Osteocyte (in vitro differentiated cells): ENCODE measurements around the gene ATP2A2. TPM values are rescaled to one million over a fixed set of nuclear protein-coding genes. Genes with fewer than 3 reads are reported as not detected.

Experiments
- DNase-seq: peaks from one replicate; pipeline ENCODE4 v3.0.0; 2021; ENCODE audit warnings: mixed read lengths; ENCODE audit not compliant: unreplicated experiment; ENCODE audit errors: extremely low spot score
- H3K27ac Mint-ChIP-seq: one replicate; pipeline ENCODE4 v1.8.0; 2021; ENCODE audit warnings: mild to moderate bottlenecking, mixed read lengths; ENCODE audit not compliant: unreplicated experiment
- H3K27me3 Mint-ChIP-seq: one replicate; pipeline ENCODE4 v1.8.0; 2021; ENCODE audit warnings: mixed read lengths; ENCODE audit not compliant: unreplicated experiment
- H3K36me3 Mint-ChIP-seq: one replicate; pipeline ENCODE4 v1.8.0; 2021; ENCODE audit warnings: mixed read lengths; ENCODE audit not compliant: unreplicated experiment
- H3K4me1 Mint-ChIP-seq: one replicate; pipeline ENCODE4 v1.8.0; 2021; ENCODE audit warnings: mixed read lengths; ENCODE audit not compliant: unreplicated experiment
- H3K4me3 Mint-ChIP-seq: one replicate; pipeline ENCODE4 v1.8.0; 2021; ENCODE audit warnings: mild to moderate bottlenecking, moderate library complexity, mixed read lengths; ENCODE audit not compliant: unreplicated experiment
- H3K9me3 Mint-ChIP-seq: one replicate; pipeline ENCODE4 v1.8.0; 2021; ENCODE audit warnings: mixed read lengths; ENCODE audit not compliant: unreplicated experiment
- CTCF ChIP-seq: fragments of 200-600 bp; sonication (generic); IDR thresholded peaks from 2 replicates; pipeline ENCODE4 v1.5.0; 2021; ENCODE audit warnings: antibody characterized with exemption, mild to moderate bottlenecking, moderate library complexity
- total RNA-seq: library from RNA; stranded (reverse); gene quantifications from 2 replicates; pipeline ENCODE4 v1.2.1, GENCODE V29; 2021

ATP2A2 gene
- total RNA-seq, 1 donor from 2014 or later: 183 TPM

GRCh38 chr12:110243227-110243626, 37.8 kb upstream of the ATP2A2 start:
- peaks cover 22% of the 10 kb centered on the region for H3K4me1 Mint-ChIP-seq
- no peaks in the 10 kb centered on the region for H3K27me3 Mint-ChIP-seq
- no peak for DNase-seq
- no peaks in the 10 kb centered on the region for H3K9me3 Mint-ChIP-seq
- no peak for TF ChIP-seq CTCF
- H3K4me3 Mint-ChIP-seq: no peak overlapping the region
- no peak overlapping the region for H3K27ac Mint-ChIP-seq
- peaks cover 8% of the 10 kb centered on the region for H3K36me3 Mint-ChIP-seq

GRCh38 chr12:110244372-110244771, 36.7 kb upstream of the ATP2A2 start:
- H3K36me3 Mint-ChIP-seq: peaks cover 8% of the 10 kb centered on the region
- H3K9me3 Mint-ChIP-seq: no peaks in the 10 kb centered on the region
- TF ChIP-seq CTCF: no peak
- H3K4me1 Mint-ChIP-seq: peaks cover 29% of the 10 kb centered on the region
- no peak overlapping the region for H3K4me3 Mint-ChIP-seq
- DNase-seq: no peak
- H3K27ac Mint-ChIP-seq: no peak overlapping the region
- H3K27me3 Mint-ChIP-seq: no peaks in the 10 kb centered on the region

- Mint-ChIP-seq H3K9me3 (no peaks in the 10 kb centered on the region), H3K27me3 (no peaks in the 10 kb centered on the region), H3K27ac (no peak overlapping the region), H3K36me3 (peaks cover 8% of the 10 kb centered on the region), H3K4me3 (no peak overlapping the region), H3K4me1 (peaks cover 34% of the 10 kb centered on the region)
- no peak for DNase-seq
- no peak for TF ChIP-seq CTCF
These were observed 36.2 kb upstream of the ATP2A2 start for GRCh38 chr12:110244829-110245228.

GRCh38 chr12:110245369-110245772, 35.7 kb upstream of the ATP2A2 start:
- DNase-seq: no peak
- Mint-ChIP-seq H3K9me3 (no peaks in the 10 kb centered on the region), H3K4me1 (peaks cover 39% of the 10 kb centered on the region), H3K4me3 (no peak overlapping the region), H3K36me3 (peaks cover 8% of the 10 kb centered on the region), H3K27ac (no peak overlapping the region), H3K27me3 (no peaks in the 10 kb centered on the region)
- peak; percentile 7 for TF ChIP-seq CTCF

GRCh38 chr12:110246636-110247339, 34.3 kb upstream of the ATP2A2 start:
- H3K27ac Mint-ChIP-seq: peak overlapping the region; percentile 70
- H3K36me3 Mint-ChIP-seq: peaks cover 8% of the 10 kb centered on the region

More at GRCh38 chr12:110246636-110247339, 34.3 kb upstream of the ATP2A2 start:
- no peak overlapping the region for H3K4me3 Mint-ChIP-seq
- no peak for TF ChIP-seq CTCF
- DNase-seq: no peak
- peaks cover 40% of the 10 kb centered on the region for H3K4me1 Mint-ChIP-seq
- no peaks in the 10 kb centered on the region for H3K9me3 Mint-ChIP-seq
- H3K27me3 Mint-ChIP-seq: no peaks in the 10 kb centered on the region
